K562 (cell line): ENCODE results near the gene LHX5. TPM values are rescaled to one million over a fixed set of nuclear protein-coding genes. Genes with fewer than 3 reads are reported as not detected.

Source experiments
- ATAC-seq: fragments of 200-7000 bp; cut with Tn5 transposase; 3 replicates; pipeline ENCODE4 v1.9.1; 2020; ENCODE audit warnings: moderate library complexity
- BruUV-seq: library from RNA; stranded (reverse); fragments of 400-500 nt; replicated peaks from 2 replicates; lab custom pipeline; 2021; lab: Mats Ljungman, UMichigan
- CTCF ChIA-PET: fragments of 300-600 bp; formaldehyde crosslinking; extraction: SDS; loops from one replicate; lab custom pipeline; 2021; ENCODE audit warnings: low intra/inter-chr PET ratio; lab: Yijun Ruan, JAX
- POLR2A ChIA-PET: fragments of 300-600, 350-650 bp; sonication (Branson Sonifier 250); formaldehyde crosslinking; extraction: SDS; loops from one replicate; lab custom pipeline; 2021; ENCODE audit warnings: antibody characterized with exemption, inconsistent platforms; lab: Yijun Ruan, JAX
- DNase-seq, 4 experiments: peaks; one replicate each; pipeline versions ENCODE4 v3.0.0 to v3.0.0-alpha.2; 2011 to 2018; ENCODE audit warnings: low spot score in 3 of 4, mixed read lengths in 3 of 4; ENCODE audit errors: extremely low read depth in 1 of 4
- FAIRE-seq: peaks from 2 replicates; lab custom pipeline; 2011; peaks lifted over from hg19 to GRCh38; lab: Jason Lieb, UNC
- H2AFZ ChIP-seq: 2 replicates; pipeline ENCODE4 v1.6.0; 2011; ENCODE audit warnings: low read depth, low read length, control low read depth, inconsistent platforms
- H3K27ac ChIP-seq: fragments of 200-600 bp; 3 replicates; pipeline ENCODE4 v1.8.0; 2011; ENCODE audit warnings: low read depth, mild to moderate bottlenecking, control low read depth, inconsistent platforms, low read length, moderate library complexity, mixed read lengths; ENCODE audit errors: extremely low read depth
- H3K27me3 ChIP-seq, 2 experiments: fragments of 300-600 bp in 1 of 2; 2 replicates in 1 of 2; 3 replicates in 1 of 2; pipeline versions ENCODE4 v1.6.0 to v1.8.0; 2011; ENCODE audit warnings: inconsistent platforms in 2 of 2, low read length in 2 of 2, mild to moderate bottlenecking in 1 of 2, mixed read lengths in 1 of 2, moderate library complexity in 1 of 2; ENCODE audit not compliant: control insufficient read depth in 2 of 2, insufficient read depth in 2 of 2
- H3K36me3 ChIP-seq: fragments of 300-600 bp; 3 replicates; pipeline ENCODE4 v1.8.0; 2011; ENCODE audit warnings: mild to moderate bottlenecking, low read length, inconsistent platforms; ENCODE audit not compliant: control insufficient read depth, insufficient read depth
- H3K4me1 ChIP-seq, 2 experiments: fragments of 200-600 bp in 1 of 2; replicated peaks in 1 of 2; 2 replicates in 1 of 2; 3 replicates in 1 of 2; pipeline versions ENCODE4 v1.5.1 to v1.8.0; 2011; ENCODE audit warnings: inconsistent platforms in 2 of 2, low read length in 2 of 2, mild to moderate bottlenecking in 1 of 2, mixed read lengths in 1 of 2, moderate library complexity in 1 of 2; ENCODE audit not compliant: control insufficient read depth in 2 of 2, insufficient read depth in 2 of 2
- H3K4me2 ChIP-seq: 2 replicates; pipeline ENCODE4 v1.6.1; 2011; ENCODE audit warnings: low read length, control low read depth, inconsistent platforms, mixed read lengths; ENCODE audit not compliant: insufficient read depth
- H3K4me3 ChIP-seq: fragments of 200-600 bp; sonication (generic), shearing (Covaris generic); 2 replicates; pipeline ENCODE4 v1.5.1; 2016; ENCODE audit warnings: control low read depth, inconsistent platforms
- H3K79me2 ChIP-seq: fragments of 200-600 bp; 3 replicates; pipeline ENCODE4 v1.8.0; 2011; ENCODE audit warnings: low read length, inconsistent platforms; ENCODE audit not compliant: control insufficient read depth, insufficient read depth
- H3K9ac ChIP-seq, 2 experiments: 2 replicates each; pipeline versions ENCODE4 v1.6.0 to v1.6.1; 2011; ENCODE audit warnings: low read depth in 2 of 2, low read length in 2 of 2, control low read depth in 1 of 2, inconsistent platforms in 1 of 2, mild to moderate bottlenecking in 1 of 2, mixed read lengths in 1 of 2; ENCODE audit not compliant: insufficient read depth in 1 of 2
- H3K9me1 ChIP-seq: one replicate; pipeline ENCODE4 v1.6.0; 2011; ENCODE audit warnings: inconsistent platforms, mild to moderate bottlenecking, low read length, moderate library complexity; ENCODE audit not compliant: control insufficient read depth, insufficient read depth
- H3K9me3 ChIP-seq: replicated peaks from 2 replicates; pipeline ENCODE4 v1.5.1; 2011; ENCODE audit warnings: low read depth, low read length, inconsistent platforms; ENCODE audit not compliant: control insufficient read depth, insufficient read depth
- H4K20me1 ChIP-seq: replicated peaks from 2 replicates; pipeline ENCODE4 v1.6.1; 2011; ENCODE audit warnings: low read length, inconsistent platforms, mixed read lengths; ENCODE audit not compliant: control insufficient read depth, insufficient read depth
- CEBPZ ChIP-seq: fragments of 150-350 bp; IDR thresholded peaks from 2 replicates; pipeline ENCODE4 v1.6.1; 2014; ENCODE audit warnings: low read depth, mild to moderate bottlenecking, low read length, borderline replicate concordance
- EGR1 ChIP-seq: fragments of 450-650 bp; conservative IDR thresholded peaks from 2 replicates; pipeline ENCODE4 v1.6.1; 2017; ENCODE audit warnings: mild to moderate bottlenecking
- WGBS: fragments of 100-300 bp; shearing (Covaris generic); methylation state at CpG from one replicate; pipeline ENCODE4 v1.1.6; 2016; ENCODE audit warnings: low coverage, mixed read lengths; ENCODE audit not compliant: insufficient coverage; ENCODE audit errors: missing lambda C conversion rate; 5-methylcytosine and 5-hydroxymethylcytosine counted together
- in situ Hi-C: fragments of 300-500 bp; cut with MboI; formaldehyde crosslinking; loops from 4 replicates; pipeline ENCODE4 v1.15.0; 2018; ENCODE audit warnings: inconsistent platforms, mixed read lengths
- intact Hi-C: fragments of 100-400 bp; cut with micrococcal nuclease; formaldehyde crosslinking; loops from 2 replicates; pipeline ENCODE4 v1.14.2; 2022
- polyA plus RNA-seq, 8 experiments: library from polyadenylated mRNA; depleted of rRNA in 4 of 8; stranded (reverse) in 5 of 8; unstranded in 3 of 8; fragments of >200 nt; fragmentation: Nextera tagmentation in 2 of 8; fragmentation: Illumina TruSeq in 1 of 8; extraction: Ambion mirVana in 2 of 8; extraction: Trizol in 1 of 8; gene quantifications; 2 replicates each; pipeline versions ENCODE4 v1.2.1 to v1.2.3, GENCODE V29; 2011 to 2014; ENCODE audit warnings: inconsistent platforms in 1 of 8, missing spikeins in 1 of 8
- total RNA-seq, 7 experiments: library from RNA; depleted of rRNA in 6 of 7; stranded (reverse); fragments of >200 nt in 6 of 7; fragmentation: Illumina TruSeq in 2 of 7; extraction: Trizol in 2 of 7; gene quantifications; 2 replicates each; pipeline versions ENCODE4 v1.2.1 to v1.2.3, GENCODE V29; 2011 to 2021; ENCODE audit warnings: low replicate concordance in 1 of 7

The LHX5 gene
- total and polyA plus RNA-seq, 9 of the 15 experiments (the other 6 are each of a cell fraction or from before 2014, with no cell fraction given): 0.04 to 0.17 (median 0.05) TPM; not detected in 6

- H3K9me3 ChIP-seq: no peaks in the 10 kb centered on the region
- ChIA-PET CTCF (no interaction called here), POLR2A (no interaction called here)
- BruUV-seq: no TSS peak
- no peaks in the 10 kb centered on the region for H3K9me1 ChIP-seq
- no peak for FAIRE-seq
- peaks cover 11% of the 10 kb centered on the region; the same call in 1 of the 2 replicates for H4K20me1 ChIP-seq
- H2AFZ ChIP-seq: no peak overlapping the region
- peaks cover 8 to 50% of the 10 kb centered on the region in 2 experiments for H3K27me3 ChIP-seq
- intact Hi-C loops: no loop called here
- no peak for DNase-seq
- no peak for ATAC-seq
- no peak overlapping the region for H3K4me2 ChIP-seq
- no peak overlapping the region for H3K9ac ChIP-seq
- no peaks in the 10 kb centered on the region for H3K4me1 ChIP-seq
- in situ Hi-C loops: no loop called here
- no peak overlapping the region for H3K4me3 ChIP-seq
- H3K36me3 ChIP-seq: no peaks in the 10 kb centered on the region
- H3K27ac ChIP-seq: no peak overlapping the region
- TF ChIP-seq EGR1 (0 out of 2 replicates have a peak, but pooled peaks have one; percentile 21), CEBPZ (no peak)
- WGBS: 3% methylated on average over 7 of the region's 7 CpGs
- H3K79me2 ChIP-seq: no peaks in the 10 kb centered on the region
Observed at GRCh38 chr12:113497693-113498092, 26.0 kb upstream of the LHX5 start.
